IPS DF 19.7 (cell line): Measurements from ENCODE around the gene FMN1.

ENCODE experiments used
- DNase-seq: peaks from one replicate; pipeline ENCODE4 v3.0.0-alpha.2; 2013; ENCODE audit warnings: low read depth, low spot score

Gene FMN1

DNA sequence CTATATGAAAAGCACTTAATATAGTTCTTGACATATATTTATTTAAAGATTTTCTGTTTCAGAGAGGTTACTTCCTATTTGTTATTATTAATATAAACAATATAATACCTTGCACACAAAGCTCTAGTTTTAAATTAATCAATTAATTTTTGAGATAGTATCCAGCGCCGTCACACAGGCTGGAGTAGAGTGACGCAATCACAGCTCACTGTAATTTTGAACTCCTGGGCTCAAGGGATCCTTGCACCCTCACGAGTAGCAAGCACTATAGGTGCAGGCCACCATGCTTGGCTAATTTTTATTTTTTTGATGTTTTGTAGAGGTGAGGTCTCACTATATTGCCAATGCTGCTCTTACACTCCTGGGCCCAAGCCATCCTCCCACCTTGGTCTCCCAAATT, 267.4 kb downstream of the FMN1 start:
- DNase-seq, result no peak

DNA sequence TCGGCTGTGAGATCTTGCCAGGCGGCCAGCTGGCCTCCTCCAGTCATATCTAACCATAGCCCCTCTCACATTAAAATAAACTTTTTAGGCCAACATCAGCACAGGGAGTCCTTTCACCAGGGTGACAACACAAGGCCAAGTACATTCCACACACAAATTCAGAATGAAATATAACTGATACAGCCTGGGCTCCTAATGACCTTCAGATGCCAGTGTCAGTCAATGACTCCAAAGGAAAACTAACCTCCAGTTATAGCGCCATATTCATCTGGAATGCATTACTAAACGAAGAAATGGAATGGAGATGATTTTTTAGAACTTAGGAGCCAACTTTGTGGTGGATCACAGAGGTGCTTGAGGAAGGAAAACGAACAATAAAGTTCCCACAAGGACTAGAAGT, 271.3 kb downstream of the FMN1 start:
- DNase-seq, result no peak

DNA sequence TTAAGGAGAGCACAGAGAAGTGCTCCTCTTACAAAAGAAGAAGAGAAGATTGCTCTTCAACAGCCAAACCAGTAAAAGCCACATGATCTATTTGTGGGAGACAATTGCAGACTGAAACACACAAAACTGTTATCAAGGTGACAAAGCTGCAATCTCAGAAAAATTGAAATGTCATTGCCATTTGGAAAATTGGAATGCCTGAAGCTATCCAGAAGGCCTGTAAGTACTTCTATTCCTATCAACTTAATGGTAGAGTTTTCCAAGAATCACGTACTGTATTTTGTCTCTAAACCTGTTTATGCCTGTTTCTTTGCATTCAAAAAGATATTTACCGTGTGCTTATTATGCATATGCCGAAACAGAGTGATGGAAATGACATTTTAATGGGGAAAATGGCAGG, 272.0 kb downstream of the FMN1 start:
- DNase-seq, result no peak

DNA sequence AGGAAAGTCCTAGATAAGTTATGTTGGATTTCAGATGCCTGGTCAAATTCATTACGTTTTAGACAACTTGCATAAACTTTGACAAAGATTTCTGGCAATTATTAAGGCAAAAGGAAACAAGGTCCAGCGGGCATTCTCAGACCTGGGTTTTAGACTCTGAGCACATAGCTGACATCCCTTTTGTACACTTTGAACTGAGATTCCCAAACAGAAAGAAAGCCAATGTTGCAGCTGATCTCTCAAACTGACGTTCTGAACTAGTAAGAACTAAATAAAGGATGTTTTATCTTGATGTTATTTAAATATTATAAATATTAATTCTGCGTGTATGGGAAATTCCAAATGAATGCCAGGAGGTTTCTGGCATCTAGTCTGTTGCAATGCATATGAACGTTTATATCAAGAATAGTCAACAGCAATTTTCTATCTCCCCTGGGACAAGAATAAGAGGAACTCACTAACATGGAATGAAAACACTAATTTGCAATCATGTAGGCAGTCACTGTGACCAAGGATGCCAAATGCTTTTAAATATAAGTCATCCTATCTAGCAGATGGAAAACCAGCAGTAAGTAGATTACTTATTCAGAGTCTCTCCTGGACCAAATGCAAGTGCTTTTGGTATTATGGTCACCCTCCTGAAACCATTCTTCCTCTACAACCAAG, 274.6 kb downstream of the FMN1 start:
- no peak for DNase-seq

DNA sequence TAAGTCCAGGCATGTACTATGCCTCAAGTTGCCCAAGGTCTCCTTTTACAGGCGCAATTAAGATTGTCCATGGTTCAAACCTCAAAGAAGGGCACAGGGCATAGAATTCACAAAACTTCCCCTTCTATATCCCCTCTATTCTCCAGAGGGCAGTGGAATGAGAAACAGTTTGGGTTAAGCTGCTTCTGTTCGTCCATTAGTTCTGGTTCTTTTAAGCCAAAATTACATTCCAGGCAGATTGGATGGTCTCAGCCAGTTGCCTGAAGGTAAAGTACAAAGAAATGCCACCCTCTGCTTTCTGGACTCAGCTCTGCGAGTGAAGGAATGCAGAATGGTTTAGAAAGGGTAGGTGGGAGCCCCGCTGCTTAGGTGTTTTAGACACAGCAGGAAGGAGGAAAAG, 276.0 kb downstream of the FMN1 start:
- DNase-seq, result no peak

DNA sequence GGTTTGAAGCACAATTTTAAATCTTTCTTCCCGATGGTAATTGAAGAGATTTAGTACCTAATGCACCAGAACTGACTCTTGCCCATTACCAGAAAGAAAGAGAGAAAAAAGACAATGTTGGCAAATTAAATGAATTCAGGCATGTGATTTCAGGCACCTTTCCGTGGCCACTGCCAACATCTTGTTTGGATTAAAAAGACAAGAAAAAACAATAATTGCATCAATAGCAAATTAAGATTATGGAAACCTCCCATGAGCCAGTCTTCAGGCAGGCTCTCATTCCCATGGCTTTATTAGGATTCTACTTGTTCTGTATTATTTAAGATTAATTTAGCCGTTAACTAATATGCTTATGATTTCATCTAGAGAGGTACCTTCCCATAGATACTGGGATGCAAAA, 283.7 kb downstream of the FMN1 start:
- no peak for DNase-seq

DNA sequence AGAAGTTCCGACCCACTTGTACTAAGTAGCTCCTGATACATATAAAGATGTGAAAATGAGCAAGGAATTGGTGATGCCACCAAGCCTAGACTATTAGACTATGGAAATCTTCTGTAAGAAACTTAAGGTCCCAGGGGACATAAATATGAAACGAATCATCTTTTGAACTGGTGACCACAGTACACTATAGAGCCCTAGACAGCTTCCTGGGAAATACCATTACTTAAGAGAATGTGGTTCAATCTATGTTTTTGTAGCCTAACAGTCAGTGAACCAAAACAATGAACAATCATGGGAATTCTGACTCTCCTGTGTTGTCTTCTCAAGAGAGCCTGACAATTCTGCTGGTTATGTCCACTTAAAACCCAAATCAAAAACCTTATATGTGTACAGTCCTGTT, 285.1 kb downstream of the FMN1 start:
- no peak for DNase-seq

DNA sequence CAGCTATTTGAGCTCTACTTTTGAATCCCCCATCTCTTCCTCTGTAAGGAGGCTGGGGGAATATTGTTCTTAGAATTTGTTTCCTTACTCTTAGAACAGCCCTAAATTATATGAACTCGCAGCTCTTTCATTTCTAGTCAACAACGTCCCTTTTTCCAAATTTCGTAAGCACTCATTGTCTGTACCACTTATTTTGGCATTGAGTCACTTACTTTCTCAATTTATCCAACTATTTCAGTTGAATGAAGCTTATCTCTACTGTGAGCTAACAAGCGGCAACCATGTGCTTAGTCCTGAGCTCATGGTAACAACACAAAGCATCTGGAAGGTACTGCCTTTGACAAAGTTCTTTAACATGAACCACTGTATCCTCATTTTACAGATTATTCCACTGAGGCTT, 285.6 kb downstream of the FMN1 start:
- no peak for DNase-seq

DNA sequence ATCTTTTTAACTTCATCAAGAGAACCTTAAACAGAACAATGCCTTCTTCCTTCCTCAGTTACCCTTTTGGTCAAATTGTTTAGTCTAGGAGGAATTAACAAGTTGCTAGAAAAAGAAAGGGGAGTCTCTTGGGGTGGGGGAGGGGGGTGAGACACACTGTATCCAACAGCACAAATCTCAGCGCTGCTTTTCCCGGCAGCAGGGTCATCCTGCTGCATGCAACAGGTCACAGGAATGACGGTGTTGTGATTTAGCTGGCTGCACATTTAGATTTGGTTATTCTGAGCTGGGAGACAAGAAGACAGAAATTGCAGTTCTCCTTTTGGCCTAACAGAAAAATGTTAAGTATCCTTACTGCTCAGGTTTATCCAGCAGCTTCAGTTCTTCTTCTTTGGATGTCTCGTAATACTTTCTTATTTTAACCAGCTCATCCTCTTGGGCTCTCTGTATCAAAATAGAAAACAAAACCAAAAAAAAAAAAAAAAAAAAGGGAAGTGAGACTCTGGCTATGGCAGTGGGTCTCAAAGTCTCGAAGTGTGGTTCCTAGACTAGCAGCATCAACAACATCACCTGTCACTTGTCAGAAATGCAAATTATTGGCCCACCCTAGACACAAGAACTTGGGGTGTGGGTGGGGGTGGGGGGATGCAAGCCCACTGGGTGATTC, 286.2 kb downstream of the FMN1 start:
- DNase-seq, result no peak

DNA sequence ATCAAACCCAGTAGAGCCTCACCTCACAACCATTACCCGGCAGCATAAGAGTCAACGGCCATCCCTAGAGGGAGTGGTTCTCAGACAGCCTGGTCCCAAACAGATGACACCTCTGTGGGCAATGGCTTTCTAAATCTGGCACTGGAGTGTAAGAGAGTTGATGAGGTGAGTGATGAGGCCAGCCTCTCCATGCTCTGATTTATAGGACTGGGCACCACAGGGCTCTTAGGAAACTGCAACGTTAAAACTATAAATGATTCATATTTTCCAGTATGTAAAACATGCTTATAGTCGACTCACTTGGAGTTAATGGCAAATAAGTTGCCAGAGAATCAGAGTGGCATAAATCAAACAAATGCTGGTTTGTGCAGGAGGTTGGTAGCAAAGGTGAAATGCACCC, 289.0 kb downstream of the FMN1 start:
- no peak for DNase-seq

DNA sequence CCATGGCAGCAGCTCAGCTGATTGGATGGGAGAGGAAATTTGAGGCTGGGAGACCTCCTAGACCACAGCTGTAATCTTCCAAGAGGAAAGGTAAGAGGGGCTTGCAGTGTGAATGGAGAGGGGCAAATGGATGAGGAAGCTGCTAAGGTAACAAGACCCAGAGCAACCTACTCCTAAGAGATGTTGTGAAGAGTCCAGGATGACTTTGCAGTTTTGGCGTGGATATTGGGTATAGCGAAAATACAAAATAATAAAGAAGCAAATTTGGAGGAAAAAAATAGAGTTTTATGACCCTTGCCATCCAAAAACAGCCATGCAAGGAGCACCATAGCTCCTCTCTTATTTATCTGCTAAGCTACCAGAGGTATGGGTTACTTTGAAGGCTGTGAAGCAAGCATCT, 290.1 kb downstream of the FMN1 start:
- no peak for DNase-seq

DNA sequence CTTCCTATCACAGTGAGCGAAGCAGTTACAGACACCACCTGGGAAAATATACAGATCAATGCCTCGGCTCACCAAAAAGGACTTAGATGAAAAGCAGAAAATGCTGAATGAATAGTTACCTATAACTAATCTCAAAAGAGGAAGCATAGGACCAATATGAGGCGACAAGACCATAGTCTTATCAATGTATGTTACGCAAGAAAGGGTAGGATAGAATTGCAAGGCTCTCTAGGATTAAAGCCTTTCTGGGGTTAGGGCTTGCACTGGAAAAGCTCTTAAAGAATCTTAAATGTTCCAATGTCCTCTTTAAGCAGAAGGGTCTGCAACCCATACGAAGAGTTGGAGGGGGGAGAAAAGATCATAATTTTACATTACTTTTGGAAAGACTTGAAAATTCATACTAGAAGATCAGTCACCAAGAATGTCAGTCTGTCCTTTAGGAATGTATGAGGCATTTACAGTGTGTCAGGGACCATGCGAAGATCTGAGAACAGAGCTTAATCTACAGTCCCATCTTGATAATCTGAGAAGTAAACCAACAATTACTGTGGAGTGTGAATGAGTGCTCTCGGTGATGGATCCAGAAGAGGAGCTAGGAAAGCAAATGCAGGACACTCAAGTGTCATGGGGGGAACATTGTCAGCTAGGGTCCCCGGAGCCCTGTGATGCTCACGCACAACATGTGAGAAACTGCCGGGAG, 290.8 kb downstream of the FMN1 start:
- no peak for DNase-seq

DNA sequence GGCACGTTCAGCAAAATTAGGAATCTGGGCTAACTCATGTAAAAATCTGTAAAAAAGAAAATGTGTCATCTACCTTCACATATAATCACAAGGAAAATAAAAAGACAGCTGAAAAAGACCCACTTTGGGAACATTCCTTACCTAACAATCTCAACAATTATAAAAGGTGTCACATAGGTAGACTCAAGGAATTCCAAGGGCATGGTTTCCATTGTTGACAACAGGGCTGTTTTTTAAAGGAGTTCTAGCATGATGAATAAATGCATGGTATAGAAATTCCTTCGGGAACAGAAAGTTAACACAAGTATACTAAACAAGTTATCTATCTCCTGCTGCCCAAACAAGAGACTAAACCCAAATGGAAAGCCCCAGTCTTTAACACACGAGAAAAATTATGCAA, 292.5 kb downstream of the FMN1 start:
- no peak for DNase-seq

DNA sequence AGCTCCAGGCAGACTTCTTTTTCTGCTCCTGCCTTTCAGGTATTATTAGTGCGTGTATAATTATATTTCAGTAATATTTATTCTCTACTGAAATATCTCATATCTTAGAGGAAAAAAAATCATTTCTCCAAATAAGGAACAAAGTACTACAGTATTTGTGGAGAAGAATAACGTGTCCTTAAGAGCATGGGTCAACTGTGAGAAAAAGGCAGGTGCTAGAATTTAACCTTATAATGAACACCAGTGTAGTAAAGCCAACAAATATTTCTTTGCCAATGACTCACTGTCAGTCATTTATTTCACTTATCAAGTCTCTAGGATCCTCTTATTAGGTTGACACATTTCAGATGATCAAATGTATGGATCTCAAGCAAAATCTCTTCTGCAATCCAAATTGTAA, 293.3 kb downstream of the FMN1 start:
- no peak for DNase-seq

DNA sequence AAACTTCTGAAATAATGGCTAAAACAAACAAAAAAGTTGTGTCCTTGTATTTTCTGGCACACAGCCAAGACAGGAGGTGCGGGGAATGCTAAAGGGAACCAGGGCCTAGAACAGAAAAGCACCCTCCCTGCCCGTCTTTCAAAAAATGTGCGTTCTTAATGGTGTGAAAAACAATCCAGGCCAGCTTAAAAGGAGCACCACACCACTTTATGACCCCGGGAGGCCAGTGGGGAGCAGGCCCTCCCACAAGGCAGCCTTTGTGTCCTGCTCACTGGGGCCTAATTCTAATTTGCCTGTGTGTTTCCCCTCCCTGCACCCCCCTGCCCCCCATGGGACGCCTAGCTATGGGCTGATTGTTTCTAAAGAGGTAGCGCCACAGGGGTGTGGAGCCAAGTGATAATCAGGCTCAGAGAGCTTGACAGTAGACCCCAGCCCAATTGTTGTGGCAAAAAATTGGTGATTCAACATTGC, 295.4 kb downstream of the FMN1 start:
- peak; percentile 76 for DNase-seq

DNA sequence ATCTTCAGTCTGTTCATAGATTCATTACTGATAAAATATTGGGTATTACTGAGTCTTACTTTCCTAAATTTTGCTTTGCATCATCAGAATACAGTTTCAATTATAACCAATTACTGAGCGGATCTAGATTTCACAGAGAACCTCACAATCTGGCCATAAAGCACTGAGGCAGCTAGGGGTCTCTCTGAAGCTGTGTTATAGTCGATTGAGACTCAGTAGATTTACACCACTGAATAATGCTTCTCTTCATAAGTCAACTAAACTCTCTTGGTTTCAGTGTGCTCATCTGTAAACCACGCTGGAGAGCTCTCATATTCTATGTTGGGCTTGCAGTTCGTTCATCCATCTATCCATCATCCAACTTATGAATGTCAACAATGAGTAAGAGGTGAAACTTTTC, 296.1 kb downstream of the FMN1 start:
- DNase-seq, result no peak

DNA sequence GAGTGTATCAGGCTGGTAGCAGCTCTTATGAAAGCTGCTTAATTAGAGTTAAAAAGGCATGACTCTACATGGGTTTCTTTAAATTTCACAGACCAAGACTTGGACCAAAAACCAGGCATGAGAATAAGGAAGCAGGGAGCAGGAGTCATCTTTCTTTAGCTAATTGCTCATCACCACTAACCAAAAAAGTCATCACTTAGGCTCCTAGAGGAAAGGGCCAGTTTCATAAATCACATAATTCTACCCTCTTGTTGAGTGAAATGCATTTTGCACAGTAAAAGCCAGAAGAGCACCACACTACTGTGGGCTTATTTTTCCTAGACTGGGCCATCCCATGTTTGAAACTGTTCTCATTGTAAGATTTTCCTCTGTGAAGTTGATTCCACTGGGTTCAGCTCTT, 301.1 kb downstream of the FMN1 start:
- no peak for DNase-seq

DNA sequence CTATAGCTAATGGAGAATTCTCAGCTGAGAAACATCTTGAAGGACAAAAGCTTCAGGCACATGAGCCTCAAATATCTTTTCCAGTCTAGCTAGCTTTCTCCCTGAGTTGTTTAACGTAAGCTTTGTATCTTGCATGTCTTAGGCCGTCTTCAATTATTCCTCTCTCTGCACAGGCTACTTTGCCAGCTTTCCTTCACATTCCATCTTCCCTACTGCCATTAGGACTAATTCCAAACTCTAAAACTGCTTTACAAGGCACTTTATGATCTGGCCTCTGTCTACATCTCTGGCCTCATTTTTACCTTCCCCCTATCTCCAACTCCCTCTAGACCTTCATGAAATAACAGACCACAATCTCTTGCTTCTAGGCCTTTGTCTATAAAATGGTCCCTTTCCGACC, 305.3 kb downstream of the FMN1 start:
- DNase-seq, result no peak

DNA sequence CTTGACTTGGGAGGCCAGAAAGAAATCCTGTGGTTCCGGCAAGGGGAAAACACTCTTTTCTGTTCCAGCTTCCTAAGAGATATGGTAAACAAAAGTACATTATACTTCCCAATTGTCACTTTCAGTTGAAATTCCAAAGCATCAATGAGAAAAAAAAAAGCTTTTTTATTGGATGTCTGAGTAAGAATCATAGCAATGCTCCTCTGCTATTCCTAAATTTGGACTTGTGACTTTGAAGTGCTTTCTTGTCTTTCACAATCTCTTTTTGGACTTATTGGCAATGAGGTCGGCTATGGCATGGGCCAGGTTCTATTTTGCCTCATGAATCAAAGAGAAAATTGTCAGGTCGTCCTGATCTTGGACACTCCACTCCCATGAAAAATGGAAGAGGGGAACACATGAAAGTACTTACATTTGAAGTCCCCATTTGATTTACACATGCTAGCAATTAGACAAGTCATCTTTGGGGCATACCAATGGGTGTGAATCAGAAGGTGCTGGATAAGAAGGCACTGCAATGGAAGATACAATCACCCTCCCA, 306.2 kb downstream of the FMN1 start:
- DNase-seq, result no peak

DNA sequence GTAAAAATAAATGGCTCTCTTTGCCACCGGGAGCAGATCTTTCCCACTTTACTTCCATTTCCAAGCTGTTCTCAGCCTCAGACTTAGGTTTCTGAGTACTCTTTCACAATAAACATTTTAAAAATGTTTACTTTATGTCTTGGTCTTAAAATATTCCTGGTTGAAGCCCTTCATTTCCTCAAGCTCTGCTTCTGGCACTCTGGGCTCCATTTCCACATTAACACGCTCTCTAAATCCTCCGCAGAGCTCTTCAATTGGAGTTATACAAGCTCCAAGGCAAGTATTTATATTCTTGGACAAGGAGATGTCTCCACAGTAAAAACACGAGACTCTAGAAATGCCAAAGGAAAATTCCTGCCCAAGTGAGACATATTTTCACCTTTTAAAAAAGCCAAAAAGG, 307.4 kb downstream of the FMN1 start:
- DNase-seq, result no peak

DNA sequence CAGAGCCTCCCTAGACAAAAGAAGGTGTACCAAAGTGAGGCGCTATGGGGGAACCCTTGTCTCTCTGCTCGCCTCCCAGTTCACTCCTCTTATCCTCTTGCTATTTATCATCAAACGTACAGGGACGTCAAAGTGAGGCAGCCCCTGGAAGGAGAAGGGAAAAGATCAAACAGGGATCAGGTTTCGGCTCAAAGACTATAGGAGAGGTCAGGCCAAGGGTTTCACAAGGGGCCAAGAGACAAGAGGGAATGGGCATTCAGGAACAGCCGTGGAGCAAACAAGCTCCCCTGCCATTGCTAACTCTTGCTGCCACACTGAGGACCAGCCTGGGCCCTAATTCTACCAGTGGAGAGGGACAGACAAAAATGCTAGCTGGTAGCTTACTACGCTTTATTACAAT, 308.1 kb downstream of the FMN1 start:
- DNase-seq, result no peak

DNA sequence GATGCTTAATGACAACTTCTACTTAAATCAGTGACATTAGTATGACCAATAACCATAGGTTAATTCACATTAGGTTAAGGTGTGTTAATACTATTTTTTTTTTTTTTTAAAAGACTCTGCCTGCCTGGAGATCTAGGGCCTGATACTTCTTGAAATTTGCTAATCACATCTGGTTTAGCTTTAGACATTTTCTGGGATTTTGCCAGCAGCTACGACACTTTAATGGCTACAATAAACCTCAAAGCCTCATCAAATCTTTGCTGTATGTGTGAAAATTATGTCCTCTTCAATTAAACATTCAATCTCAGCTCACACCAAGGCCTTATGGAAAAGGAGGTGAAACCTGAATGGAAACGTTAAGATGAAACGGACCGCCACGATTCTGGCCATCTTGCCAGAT, 308.8 kb downstream of the FMN1 start:
- DNase-seq, result no peak

DNA sequence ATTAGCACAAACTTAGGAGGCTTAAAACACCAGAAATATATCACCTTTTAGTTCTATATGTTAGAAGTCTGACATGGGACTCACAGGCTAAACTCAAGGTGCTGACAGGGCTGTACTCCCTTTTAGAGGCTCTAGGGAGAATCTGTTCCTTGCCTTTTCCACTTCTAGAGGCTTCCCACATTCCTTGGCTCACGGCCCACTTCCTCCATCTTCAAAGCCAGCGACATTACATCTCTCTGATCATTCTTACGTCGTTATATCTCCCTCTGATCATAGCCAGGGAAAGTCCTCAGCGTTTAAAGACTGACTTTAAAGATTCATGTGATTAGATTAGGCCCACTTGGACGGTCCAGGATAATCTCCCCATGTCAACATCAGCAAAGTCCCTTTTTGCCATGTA, 310.4 kb downstream of the FMN1 start:
- no peak for DNase-seq
